Stimulated activated CD8-positive, alpha-beta memory T cell treated with anti-CD3 and anti-CD28 coated beads, Interleukin-15, amount 100 ng/mL, for 24 hours (primary cell): Measurements from ENCODE around the gene SH3RF2.
"Not testable (repeated sequence)": the region's sequence is repeated elsewhere in the genome, so short reads cannot be mapped to it uniquely, and the experiment has no call there.

ENCODE experiments used
- DNase-seq: peaks from one replicate; pipeline ENCODE4 v3.0.0-alpha.2; 2020; ENCODE audit warnings: low read depth

SH3RF2 gene

GRCh38 chr5:145980718-145981117, 44.3 kb downstream of the SH3RF2 start:
- DNase-seq, result no peak

DNA sequence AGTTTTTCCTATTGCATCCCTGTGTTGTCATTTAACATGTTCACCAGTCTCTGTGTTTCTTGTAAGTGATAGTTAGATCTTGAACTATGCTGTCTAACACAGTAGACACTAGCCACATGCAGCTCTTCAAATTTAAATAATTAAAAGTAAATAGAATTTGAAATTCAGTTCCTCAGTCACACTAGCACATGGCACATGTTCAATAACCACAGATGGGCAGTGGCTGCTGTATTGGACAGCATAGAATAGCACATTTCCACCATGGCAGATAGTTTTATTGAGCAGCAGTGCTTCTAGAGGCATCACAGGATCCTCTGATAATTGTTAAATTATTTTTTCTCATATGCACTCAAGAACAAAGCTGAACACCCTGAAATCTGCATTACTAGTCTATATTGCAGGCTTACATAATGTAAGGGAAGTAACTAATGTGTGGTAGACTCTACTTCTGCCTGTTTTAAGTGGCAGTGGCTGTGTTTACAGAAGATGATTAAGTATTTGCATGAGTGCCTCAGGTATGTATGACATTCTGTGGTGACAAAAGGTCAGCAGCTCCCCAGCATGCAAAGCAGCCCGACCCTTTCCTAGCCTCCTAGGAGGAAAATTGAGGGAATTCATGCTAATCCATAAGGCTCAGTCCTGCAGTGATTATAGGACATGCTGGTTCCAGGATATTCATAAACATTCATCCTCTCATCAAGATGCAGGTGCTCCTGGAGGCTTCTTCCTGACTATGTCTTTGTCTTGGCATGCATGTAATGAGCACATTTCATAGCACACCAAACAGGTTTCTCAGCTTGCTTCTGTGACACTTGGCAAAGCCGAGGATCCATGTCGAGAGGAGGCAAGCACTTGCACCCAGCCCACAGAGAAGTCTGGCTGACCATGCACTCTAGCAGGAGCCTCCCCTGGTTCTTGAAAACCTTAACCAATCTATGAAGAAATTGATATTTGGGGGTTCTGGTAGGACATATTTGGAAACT, 45.5 kb downstream of the SH3RF2 start:
- DNase-seq, result no peak

DNA sequence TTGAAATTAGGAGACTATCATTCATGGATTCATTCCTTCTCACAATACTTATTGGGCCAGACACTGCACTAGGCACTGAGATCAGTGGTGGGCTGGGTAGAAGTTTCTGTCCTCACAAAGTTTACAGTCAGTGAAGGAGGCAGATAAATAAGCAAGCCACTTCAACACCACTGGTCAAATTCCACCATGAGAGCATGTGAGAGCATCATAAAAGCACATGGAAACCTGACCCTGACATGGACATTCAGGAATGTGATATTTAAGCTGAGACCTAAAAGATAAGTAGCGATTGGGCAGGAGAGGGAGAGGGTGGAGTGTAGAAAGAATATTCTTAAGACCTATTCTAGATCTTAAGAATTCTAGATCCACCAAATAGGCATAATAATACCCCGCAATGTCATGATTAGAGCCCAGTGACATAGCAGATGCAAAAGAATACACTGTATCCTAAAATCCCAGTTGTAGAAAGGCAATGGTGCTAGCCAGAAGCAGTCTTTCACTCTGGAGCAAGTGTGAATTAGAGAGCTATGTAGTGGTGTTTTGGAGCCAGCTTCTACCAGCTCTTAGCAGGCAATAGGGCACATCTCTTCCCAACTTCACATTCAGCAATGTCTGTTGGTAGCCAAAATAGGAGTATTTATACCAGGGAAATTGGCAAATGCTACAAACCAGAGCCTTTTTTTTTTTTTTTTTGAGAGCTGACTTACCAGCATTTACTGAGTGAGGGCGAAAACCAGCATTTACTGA, 46.4 kb downstream of the SH3RF2 start:
- DNase-seq, result no peak

- no peak for DNase-seq
Observed at GRCh38 chr5:145983446-145983845, 47.1 kb downstream of the SH3RF2 start.

- DNase-seq, result no peak
Observed at GRCh38 chr5:145984072-145984471, 47.7 kb downstream of the SH3RF2 start.

- no peak for DNase-seq
Observed at GRCh38 chr5:145987856-145988255, 51.5 kb downstream of the SH3RF2 start.

- DNase-seq, result no peak
Observed at GRCh38 chr5:145988993-145989392, 52.6 kb downstream of the SH3RF2 start.

GRCh38 chr5:145989428-145989827, 53.0 kb downstream of the SH3RF2 start:
- no peak for DNase-seq

GRCh38 chr5:145990170-145990569, 53.8 kb downstream of the SH3RF2 start:
- no peak for DNase-seq

DNA sequence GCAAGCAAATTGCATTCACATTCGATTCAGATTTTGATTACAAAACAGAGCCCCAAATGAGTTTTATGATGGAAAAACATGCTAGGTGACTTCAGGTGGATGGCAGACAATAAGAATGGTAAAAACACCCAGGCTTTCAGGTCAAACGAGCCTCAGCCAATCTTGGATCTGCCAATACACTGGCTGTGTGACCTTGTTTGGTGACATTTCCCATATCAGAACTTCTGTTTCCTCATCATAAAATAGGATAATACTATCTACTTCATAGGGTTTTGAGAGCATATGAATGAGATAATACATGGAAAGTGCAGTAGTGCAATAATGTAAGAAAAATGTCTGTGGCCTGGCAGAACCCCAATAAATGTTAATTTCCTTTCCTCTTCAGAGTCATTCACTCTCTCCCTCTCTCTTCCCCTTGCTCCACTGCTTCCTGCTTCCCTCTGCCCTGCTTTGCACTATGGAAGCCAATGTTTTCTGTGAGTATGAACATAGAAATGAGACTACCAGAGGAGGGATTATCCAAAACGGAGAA, 54.7 kb downstream of the SH3RF2 start:
- DNase-seq, result no peak

DNA sequence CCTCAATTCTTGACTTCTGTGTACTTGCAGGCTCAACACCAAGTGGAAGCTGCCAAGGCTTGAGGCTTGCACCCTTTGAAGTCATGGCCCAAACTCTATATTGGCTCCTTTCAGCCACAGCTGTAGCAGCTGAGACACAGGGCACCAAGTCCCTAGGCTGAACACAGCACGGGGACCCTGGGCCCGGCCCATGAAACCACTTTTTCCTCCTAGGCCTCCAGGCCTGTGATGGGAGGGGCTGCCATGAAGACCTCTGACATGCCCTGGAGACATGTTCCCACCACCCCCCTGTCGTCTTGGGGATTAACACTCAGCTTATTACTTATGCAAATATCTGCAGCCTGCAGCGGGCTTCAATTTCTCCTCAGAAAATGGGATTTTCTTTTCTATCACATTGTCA, 57.2 kb downstream of the SH3RF2 start:
- not testable (repeated sequence) for DNase-seq

GRCh38 chr5:145996135-145996534, 59.8 kb downstream of the SH3RF2 start:
- DNase-seq, result no peak

GRCh38 chr5:145999208-145999607, 62.8 kb downstream of the SH3RF2 start:
- no peak for DNase-seq

- DNase-seq, result no peak
Observed at GRCh38 chr5:146000072-146000471, 63.7 kb downstream of the SH3RF2 start.

GRCh38 chr5:146001544-146002190, 65.3 kb downstream of the SH3RF2 start:
- no peak for DNase-seq

DNA sequence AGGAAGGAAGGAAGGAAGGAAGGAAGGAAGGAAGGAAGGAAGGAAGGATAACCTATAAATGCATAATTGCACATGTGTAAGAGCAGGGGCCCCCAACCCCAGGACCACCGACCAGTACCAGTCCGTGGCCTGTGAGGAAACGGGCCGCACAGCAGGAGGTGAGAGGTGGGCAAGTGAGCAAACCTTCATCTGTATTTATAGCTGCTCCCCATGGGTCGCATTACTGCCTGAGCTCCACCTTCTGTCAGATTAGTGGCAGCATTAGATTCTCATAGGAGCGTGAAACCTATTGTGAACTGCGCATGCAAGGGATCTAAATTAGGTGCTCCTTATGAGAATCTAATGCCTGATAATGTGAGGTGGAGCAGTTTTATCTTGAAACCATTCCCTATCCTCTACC, 66.1 kb downstream of the SH3RF2 start:
- DNase-seq, result no peak

- no peak for DNase-seq
Observed at GRCh38 chr5:146003852-146004251, 67.5 kb downstream of the SH3RF2 start.

DNA sequence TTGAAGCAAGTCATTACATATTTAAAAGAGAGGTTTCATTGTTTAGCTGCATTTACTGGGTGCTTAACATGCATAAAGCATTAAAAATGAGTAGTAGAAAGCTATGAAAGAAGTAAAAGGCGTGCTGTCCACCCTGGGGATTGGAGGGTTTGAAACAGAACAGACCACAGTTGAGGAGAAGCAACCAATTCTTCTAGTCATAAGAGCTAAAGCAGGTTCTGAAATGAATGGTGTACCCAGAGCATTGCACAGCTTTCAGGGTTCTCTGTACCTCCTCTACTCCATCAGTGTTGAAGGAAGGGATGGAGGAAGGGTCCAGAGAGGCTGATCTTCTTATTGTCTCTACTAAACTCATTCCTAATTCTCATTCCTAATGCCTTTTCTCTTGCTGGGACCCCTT, 68.9 kb downstream of the SH3RF2 start:
- no peak for DNase-seq

GRCh38 chr5:146005723-146006122, 69.3 kb downstream of the SH3RF2 start:
- no peak for DNase-seq

- DNase-seq, result no peak
Observed at GRCh38 chr5:146006470-146007190, 70.3 kb downstream of the SH3RF2 start.

DNA sequence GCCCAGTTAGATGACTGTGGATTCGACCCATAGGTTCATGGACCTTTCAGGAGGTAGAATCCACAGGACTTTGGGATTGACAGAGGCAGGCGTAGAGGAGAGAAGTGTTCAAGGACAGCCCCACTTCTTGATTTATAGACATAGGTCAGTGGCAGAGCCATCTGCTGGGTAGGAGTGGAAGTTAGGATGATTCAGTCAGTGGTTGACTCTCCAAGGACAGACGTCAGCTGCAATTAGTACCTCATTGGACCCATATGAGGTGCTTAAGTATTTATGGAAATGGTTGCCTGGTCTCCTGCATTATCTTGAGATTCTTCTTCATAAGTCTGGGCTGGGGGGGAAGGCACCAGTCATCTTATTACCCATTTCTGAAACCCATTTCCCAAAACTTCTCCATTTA, 70.9 kb downstream of the SH3RF2 start:
- no peak for DNase-seq

DNA sequence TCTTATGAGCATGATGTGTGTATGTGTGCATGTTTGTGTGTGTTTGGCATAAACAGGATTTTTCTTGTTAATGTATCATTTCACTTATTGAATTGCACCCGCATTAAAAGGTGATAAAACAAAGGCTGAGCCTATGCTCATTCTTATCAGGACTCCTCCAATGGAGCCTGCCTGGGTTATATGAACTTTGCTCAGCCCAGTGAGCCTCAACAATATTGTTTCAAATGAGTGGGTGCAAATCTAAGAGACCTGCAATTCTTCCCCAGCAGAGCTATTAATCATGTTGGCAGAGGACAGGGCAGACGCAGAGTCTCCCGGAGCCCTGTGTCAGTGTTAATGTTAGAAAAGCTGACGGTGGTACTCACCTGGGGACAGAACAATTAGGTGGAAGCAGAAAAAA, 71.6 kb downstream of the SH3RF2 start:
- no peak for DNase-seq
